AML-193 (cell line): ENCODE results near the gene MMRN1.

Experiments
- DNase-seq, 2 experiments: peaks; one replicate each; lab custom pipeline; 2025; lab: John Stamatoyannopoulos, UW

MMRN1 gene

DNA sequence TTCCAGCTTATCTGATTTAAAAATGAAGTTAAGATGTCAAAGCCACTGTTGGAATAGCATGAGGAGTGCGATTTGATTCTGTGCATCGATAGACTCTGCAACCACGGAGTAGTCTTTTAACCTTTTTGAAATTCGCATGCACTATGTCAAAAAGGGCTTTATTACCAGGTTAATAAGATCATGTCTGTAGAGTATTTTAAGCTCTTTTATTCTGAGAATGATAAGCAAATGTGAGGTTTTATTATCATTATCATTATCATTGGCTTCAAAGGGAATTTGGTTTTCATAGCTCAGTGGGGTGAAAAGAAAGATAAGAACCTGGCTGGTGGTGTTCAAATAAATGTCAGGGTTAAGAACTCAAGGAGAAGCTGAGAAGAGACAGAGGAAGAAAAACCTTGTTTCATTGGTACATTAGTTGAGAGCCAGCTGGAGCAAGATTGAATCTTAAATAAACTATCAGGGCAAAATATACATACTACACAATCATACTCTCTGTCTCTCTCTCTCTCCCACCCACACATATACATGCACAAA, 102.6 kb downstream of the MMRN1 start:
- DNase-seq, result no peak

- no peak for DNase-seq
These were observed 103.9 kb downstream of the MMRN1 start for GRCh38 chr4:89998469-89999011.

DNA sequence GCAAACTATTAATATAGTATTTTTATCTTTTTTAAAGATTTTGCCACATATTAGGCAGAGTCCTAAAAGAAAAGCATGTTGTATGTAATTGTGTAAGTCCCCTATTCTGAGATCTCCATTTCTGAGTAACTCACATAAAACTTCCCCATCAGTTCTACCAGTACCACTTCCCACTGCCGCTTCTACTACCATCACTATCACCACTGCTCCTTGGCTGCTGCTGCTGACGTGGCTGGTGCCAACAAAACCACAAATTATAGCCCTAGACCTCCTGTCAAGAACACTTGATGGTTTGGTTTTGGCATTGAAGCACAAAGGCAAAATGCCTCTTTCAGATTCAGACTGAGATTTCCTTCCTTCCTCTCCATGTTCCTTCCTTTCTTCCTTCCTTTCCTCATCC, 106.4 kb downstream of the MMRN1 start:
- no peak for DNase-seq

GRCh38 chr4:90002441-90003062, 107.9 kb downstream of the MMRN1 start:
- no peak for DNase-seq
